Neural cell (in vitro differentiated cells): ENCODE results near the gene FPR1. TPM values are rescaled to one million over a fixed set of nuclear protein-coding genes. Genes with fewer than 3 reads are reported as not detected.

Source experiments
- H2AFZ ChIP-seq: fragments of 200-600, 300-800 bp; sonication (generic), shearing (Covaris generic); 2 replicates; pipeline ENCODE4 v1.6.0; 2014; ENCODE audit warnings: low read depth, mild to moderate bottlenecking, antibody characterized with exemption, low read length, moderate library complexity
- H3F3A ChIP-seq: fragments of 200-600 bp; shearing (Covaris generic); 2 replicates; pipeline ENCODE4 v1.6.1; 2016; ENCODE audit warnings: mild to moderate bottlenecking, moderate library complexity, mixed read lengths, antibody characterized with exemption, low read length; ENCODE audit not compliant: insufficient read depth, poor library complexity, severe bottlenecking
- H3K27ac ChIP-seq: fragments of 200-600, 300-800 bp; sonication (generic), shearing (Covaris generic); 2 replicates; pipeline ENCODE4 v1.5.1; 2014; ENCODE audit warnings: mild to moderate bottlenecking, low read length, moderate library complexity
- H3K27me3 ChIP-seq: fragments of 300-800, 200-600 bp; sonication (generic), shearing (Covaris generic); 2 replicates; pipeline ENCODE4 v1.6.0; 2014; ENCODE audit warnings: mild to moderate bottlenecking, low read depth, low read length, moderate library complexity; ENCODE audit not compliant: insufficient read depth
- H3K36me3 ChIP-seq: fragments of 300-800, 200-600 bp; sonication (generic), shearing (Covaris generic); 2 replicates; pipeline ENCODE4 v1.5.1; 2014; ENCODE audit warnings: mild to moderate bottlenecking, antibody characterized with exemption, low read length, moderate library complexity; ENCODE audit not compliant: insufficient read depth
- H3K4me2 ChIP-seq: fragments of 300-800, 200-600 bp; sonication (generic), shearing (Covaris generic); 2 replicates; pipeline ENCODE4 v1.6.0; 2014; ENCODE audit warnings: mild to moderate bottlenecking, low read length
- H3K4me3 ChIP-seq: fragments of 300-800, 200-600 bp; sonication (generic), shearing (Covaris generic); 2 replicates; pipeline ENCODE4 v1.5.1; 2014; ENCODE audit warnings: mild to moderate bottlenecking, low read length, moderate library complexity
- H3K79me2 ChIP-seq: fragments of 200-600 bp; shearing (Covaris generic); replicated peaks from 2 replicates; pipeline ENCODE4 v1.6.0; 2014; ENCODE audit warnings: mild to moderate bottlenecking, low read length, moderate library complexity; ENCODE audit not compliant: insufficient read depth
- H3K9ac ChIP-seq: fragments of 300-800, 200-600 bp; sonication (generic), shearing (Covaris generic); 2 replicates; pipeline ENCODE4 v1.6.1; 2016; ENCODE audit warnings: mild to moderate bottlenecking, low read length, mixed read lengths
- H3K9me2 ChIP-seq: fragments of 200-600 bp; shearing (Covaris generic); 2 replicates; pipeline ENCODE4 v1.6.1; 2016; ENCODE audit warnings: mild to moderate bottlenecking, low read length, mixed read lengths; ENCODE audit not compliant: insufficient read depth
- H3K9me3 ChIP-seq: fragments of 200-600, 300-800 bp; sonication (generic), shearing (Covaris generic); 2 replicates; pipeline ENCODE4 v1.6.1; 2016; ENCODE audit warnings: mild to moderate bottlenecking, mixed run types, low read length, moderate library complexity, mixed read lengths
- H4K20me1 ChIP-seq: fragments of 200-600 bp; shearing (Covaris generic); 2 replicates; pipeline ENCODE4 v1.6.1; 2016; ENCODE audit warnings: mild to moderate bottlenecking, mixed run types; ENCODE audit not compliant: insufficient read depth
- EP300 ChIP-seq: fragments of 450-650 bp; conservative IDR thresholded peaks from 2 replicates; pipeline ENCODE4 v1.6.1; 2014; ENCODE audit warnings: antibody characterized with exemption, mild to moderate bottlenecking, moderate library complexity; ENCODE audit not compliant: poor library complexity, severe bottlenecking
- EZH2 ChIP-seq: fragments of 200-600, 300-800 bp; shearing (Covaris generic), sonication (generic); IDR thresholded peaks from 2 replicates; pipeline ENCODE4 v1.6.1; 2014; ENCODE audit warnings: antibody characterized with exemption, low read length, borderline replicate concordance, mild to moderate bottlenecking; ENCODE audit not compliant: insufficient read depth, poor library complexity, severe bottlenecking
- MXI1 ChIP-seq: fragments of 450-650 bp; conservative IDR thresholded peaks from 2 replicates; pipeline ENCODE4 v1.6.1; 2014; ENCODE audit warnings: antibody characterized with exemption, mild to moderate bottlenecking; ENCODE audit not compliant: poor library complexity, severe bottlenecking
- POLR2AphosphoS5 ChIP-seq: IDR thresholded peaks from 2 replicates; pipeline ENCODE4 v1.6.1; 2012
- RAD21 ChIP-seq: fragments of 450-650 bp; conservative IDR thresholded peaks from 2 replicates; pipeline ENCODE4 v1.6.1; 2014; ENCODE audit warnings: antibody characterized with exemption, mild to moderate bottlenecking, moderate library complexity
- SMC3 ChIP-seq: fragments of 450-650 bp; conservative IDR thresholded peaks from 2 replicates; pipeline ENCODE4 v1.6.1; 2014; ENCODE audit warnings: antibody characterized with exemption, mild to moderate bottlenecking, moderate library complexity; ENCODE audit not compliant: poor library complexity
- TAF1 ChIP-seq: IDR thresholded peaks from 2 replicates; pipeline ENCODE4 v1.6.1; 2012; ENCODE audit warnings: low read depth
- polyA minus RNA-seq: library from RNA; depleted of rRNA, polyadenylated mRNA; stranded (reverse); fragments of >200 nt; gene quantifications from 2 replicates; pipeline ENCODE4 v1.2.3, GENCODE V29; 2014
- polyA plus RNA-seq: library from polyadenylated mRNA; depleted of rRNA; stranded (reverse); fragments of >200 nt; gene quantifications from 2 replicates; pipeline ENCODE4 v1.2.3, GENCODE V29; 2014
- TF ChIP-seq, protein P1 (sequence below): fragments of 450-650 bp; IDR thresholded peaks from 2 replicates; pipeline ENCODE4 v1.5.1; 2014; ENCODE audit warnings: antibody characterized with exemption, mild to moderate bottlenecking, moderate library complexity; ENCODE audit not compliant: poor library complexity, severe bottlenecking
- TF ChIP-seq, protein P2 (sequence below): IDR thresholded peaks from 2 replicates; pipeline ENCODE4 v1.6.1; 2012; ENCODE audit warnings: borderline replicate concordance

Gene FPR1, protein sequence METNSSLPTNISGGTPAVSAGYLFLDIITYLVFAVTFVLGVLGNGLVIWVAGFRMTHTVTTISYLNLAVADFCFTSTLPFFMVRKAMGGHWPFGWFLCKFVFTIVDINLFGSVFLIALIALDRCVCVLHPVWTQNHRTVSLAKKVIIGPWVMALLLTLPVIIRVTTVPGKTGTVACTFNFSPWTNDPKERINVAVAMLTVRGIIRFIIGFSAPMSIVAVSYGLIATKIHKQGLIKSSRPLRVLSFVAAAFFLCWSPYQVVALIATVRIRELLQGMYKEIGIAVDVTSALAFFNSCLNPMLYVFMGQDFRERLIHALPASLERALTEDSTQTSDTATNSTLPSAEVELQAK
- polyA plus RNA-seq (not detected in 2 replicates), polyA minus RNA-seq (not detected in 2 replicates)

DNA sequence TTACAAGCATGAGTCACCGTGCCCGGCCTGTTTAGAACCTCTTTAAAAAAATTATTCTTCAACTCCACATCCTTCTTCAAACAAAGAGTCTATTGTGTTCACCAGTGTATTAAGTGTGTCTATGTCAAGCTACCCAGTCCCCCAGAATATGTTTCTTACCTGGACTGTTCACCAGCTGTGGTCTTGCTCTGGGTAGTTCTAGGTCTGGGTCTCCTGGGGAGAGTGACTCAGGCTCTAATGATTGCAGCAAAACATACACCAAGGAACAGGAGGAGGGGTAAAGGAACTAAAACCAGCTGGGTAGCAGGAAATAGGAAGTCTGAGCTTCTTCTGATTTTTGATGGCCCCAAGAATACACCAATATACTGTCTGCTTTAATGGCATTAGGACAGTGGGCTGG lies at the start of gene FPR1:
TSS of gene FPR1 (minus strand) at position 224 of the 400 bp plus-strand sequence. CDS start 4,884 bp downstream, outside the sequence.
- H3K27ac ChIP-seq, result no peak within 1 kb of the TSS
- H3K4me3 ChIP-seq, result no peak within 1 kb of the TSS
- H4K20me1 ChIP-seq, result no peaks in the 10 kb centered on the region
- H3K9me2 ChIP-seq, result no peaks in the 10 kb centered on the region
- no peaks in the 10 kb centered on the region for H3K9me3 ChIP-seq
- H2AFZ ChIP-seq, result no peak within 1 kb of the TSS
- no peak within 1 kb of the TSS for H3K4me2 ChIP-seq
- no peaks in the 10 kb centered on the region for H3F3A ChIP-seq
- no peaks in the 10 kb centered on the region for H3K27me3 ChIP-seq
- no peak for TF ChIP-seq SMC3
- no peak for TF ChIP-seq EZH2
- TF ChIP-seq, protein P1, sequence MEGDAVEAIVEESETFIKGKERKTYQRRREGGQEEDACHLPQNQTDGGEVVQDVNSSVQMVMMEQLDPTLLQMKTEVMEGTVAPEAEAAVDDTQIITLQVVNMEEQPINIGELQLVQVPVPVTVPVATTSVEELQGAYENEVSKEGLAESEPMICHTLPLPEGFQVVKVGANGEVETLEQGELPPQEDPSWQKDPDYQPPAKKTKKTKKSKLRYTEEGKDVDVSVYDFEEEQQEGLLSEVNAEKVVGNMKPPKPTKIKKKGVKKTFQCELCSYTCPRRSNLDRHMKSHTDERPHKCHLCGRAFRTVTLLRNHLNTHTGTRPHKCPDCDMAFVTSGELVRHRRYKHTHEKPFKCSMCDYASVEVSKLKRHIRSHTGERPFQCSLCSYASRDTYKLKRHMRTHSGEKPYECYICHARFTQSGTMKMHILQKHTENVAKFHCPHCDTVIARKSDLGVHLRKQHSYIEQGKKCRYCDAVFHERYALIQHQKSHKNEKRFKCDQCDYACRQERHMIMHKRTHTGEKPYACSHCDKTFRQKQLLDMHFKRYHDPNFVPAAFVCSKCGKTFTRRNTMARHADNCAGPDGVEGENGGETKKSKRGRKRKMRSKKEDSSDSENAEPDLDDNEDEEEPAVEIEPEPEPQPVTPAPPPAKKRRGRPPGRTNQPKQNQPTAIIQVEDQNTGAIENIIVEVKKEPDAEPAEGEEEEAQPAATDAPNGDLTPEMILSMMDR, result no peak
- no peak for TF ChIP-seq MXI1
- no peak for TF ChIP-seq POLR2AphosphoS5
- no peak for TF ChIP-seq TAF1
- TF ChIP-seq EP300, result no peak
- TF ChIP-seq, protein P2, sequence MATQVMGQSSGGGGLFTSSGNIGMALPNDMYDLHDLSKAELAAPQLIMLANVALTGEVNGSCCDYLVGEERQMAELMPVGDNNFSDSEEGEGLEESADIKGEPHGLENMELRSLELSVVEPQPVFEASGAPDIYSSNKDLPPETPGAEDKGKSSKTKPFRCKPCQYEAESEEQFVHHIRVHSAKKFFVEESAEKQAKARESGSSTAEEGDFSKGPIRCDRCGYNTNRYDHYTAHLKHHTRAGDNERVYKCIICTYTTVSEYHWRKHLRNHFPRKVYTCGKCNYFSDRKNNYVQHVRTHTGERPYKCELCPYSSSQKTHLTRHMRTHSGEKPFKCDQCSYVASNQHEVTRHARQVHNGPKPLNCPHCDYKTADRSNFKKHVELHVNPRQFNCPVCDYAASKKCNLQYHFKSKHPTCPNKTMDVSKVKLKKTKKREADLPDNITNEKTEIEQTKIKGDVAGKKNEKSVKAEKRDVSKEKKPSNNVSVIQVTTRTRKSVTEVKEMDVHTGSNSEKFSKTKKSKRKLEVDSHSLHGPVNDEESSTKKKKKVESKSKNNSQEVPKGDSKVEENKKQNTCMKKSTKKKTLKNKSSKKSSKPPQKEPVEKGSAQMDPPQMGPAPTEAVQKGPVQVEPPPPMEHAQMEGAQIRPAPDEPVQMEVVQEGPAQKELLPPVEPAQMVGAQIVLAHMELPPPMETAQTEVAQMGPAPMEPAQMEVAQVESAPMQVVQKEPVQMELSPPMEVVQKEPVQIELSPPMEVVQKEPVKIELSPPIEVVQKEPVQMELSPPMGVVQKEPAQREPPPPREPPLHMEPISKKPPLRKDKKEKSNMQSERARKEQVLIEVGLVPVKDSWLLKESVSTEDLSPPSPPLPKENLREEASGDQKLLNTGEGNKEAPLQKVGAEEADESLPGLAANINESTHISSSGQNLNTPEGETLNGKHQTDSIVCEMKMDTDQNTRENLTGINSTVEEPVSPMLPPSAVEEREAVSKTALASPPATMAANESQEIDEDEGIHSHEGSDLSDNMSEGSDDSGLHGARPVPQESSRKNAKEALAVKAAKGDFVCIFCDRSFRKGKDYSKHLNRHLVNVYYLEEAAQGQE, result no peak
- no peak within 1 kb of the TSS for H3K9ac ChIP-seq
- H3K79me2 ChIP-seq, result no peaks in the 10 kb centered on the region
- no peaks in the 10 kb centered on the region for H3K36me3 ChIP-seq

DNA sequence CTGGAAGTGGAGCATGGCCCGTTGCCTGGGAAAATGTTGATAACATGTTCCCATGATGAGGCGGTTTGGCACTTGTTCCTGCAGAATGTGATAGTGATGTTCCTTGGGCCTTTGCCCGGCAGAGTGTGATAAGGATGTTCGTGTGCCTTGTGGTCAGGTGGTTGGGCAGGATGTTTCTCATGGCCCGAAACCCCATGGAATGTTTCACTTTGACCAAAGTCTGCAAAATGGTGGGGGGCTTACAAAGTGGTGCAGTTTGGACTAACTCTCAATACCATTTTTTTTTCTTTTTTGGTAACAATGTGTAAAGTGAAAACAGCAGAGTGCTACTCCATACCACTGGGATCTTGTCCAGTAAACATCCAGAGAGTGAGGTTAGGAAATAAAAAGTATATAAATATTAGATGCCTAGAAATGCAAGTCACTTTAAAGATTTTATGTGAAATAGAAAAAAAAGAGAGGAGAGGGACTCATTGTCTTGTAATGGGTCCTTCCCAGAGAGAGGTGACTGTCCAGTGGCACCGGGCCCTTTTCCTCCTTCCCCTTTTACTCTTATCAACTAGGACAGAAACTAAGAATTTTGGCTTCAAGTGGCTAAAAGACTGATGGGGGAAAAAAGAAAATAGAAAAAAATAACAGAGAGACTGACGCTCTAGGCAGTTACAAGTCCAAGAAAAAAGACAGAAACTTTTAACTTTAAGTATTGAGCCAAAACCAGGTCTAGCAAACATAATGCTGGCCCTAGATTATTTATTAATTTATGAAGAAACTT lies 49.0 kb upstream of the FPR1 start:
- Histone ChIP-seq H3K9ac (no peak overlapping the region), H4K20me1 (no peaks in the 10 kb centered on the region), H3K9me2 (no peaks in the 10 kb centered on the region), H2AFZ (no peak overlapping the region), H3K9me3 (peaks cover 5% of the 10 kb centered on the region), H3K4me2 (no peak overlapping the region), H3K79me2 (no peaks in the 10 kb centered on the region), H3K4me3 (no peak overlapping the region), H3K36me3 (no peaks in the 10 kb centered on the region), H3F3A (no peaks in the 10 kb centered on the region), H3K27ac (no peak overlapping the region), H3K27me3 (no peaks in the 10 kb centered on the region)
- TF ChIP-seq MXI1, result no peak
- TF ChIP-seq SMC3, result no peak
- no peak for TF ChIP-seq EP300
- TF ChIP-seq EZH2, result no peak
- TF ChIP-seq POLR2AphosphoS5, result no peak
- TF ChIP-seq TAF1, result no peak
- no peak for TF ChIP-seq RAD21
- TF ChIP-seq, protein P1, result no peak
